ENCODE measurements around the gene MC3R.
"Not testable (repeated sequence)": the region's sequence is repeated elsewhere in the genome, so short reads cannot be mapped to it uniquely, and the experiment has no call there.

Gene MC3R

DNA sequence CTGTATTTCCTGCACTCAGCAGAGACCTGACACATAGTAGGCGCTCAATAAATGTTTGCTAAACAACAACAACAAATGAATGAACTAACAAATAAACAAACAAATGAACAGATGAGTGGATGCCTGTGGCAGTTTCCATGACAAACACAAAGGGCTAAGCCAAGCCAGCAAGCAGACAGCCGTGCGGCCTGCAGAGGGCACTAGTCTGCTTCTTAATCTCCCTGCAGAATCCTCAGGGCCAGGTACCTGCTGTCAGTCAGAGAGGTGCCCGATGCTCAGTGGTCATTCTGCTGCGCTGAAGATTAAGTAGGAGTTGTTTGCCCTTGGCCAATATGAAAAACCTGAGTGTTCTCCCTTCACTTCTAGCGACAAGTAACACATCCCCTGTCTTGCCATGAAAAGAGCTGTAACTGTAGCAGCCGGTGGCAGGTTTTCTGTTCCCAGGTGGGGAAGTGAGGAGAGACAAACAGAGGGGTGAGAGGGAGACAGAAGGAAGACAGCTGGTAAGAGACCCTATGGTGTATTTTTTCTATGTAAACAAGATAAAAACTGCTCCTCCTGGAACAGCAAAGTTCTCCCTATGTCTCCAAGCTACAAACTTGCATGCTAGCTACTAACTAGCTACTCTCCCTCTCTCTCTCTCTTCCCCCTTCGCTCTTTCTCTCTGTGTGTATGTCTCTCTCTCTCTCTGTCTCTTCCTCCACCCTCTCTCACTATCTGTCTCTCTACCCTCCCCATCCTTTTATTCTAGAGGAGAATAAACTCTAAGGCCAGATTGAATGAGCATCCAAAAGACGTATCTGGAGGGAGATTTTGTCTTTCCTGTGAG, at the start of gene MC3R:
MC3R (plus strand) TSS at position 779 of the 829 bp plus-strand sequence. CDS start 112 bp downstream, outside the sequence.
- DNase-seq (ENCODE audit: low read depth): peak; percentile 1

DNA sequence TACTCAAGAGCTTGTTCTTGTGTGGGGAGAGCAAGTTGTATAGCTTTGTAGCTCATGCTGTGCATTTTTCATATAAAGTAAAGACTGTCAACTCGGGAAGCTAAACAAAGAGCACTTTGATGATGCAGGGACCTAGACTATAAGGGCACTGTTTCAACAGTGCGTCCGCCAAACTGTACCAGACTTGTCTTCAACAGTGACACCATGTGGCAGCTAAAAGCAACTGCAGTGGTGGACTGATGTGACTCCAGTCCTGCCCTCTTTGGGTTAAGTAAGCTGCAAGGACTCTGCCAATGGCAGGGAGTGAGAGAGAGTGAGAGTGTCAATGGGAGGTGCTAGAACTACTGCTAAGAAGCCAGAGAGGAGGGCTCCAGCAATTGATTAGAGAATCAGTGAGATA, 48.1 kb upstream of the MC3R start:
- no peak for DNase-seq (ENCODE audit: low read depth)

DNA sequence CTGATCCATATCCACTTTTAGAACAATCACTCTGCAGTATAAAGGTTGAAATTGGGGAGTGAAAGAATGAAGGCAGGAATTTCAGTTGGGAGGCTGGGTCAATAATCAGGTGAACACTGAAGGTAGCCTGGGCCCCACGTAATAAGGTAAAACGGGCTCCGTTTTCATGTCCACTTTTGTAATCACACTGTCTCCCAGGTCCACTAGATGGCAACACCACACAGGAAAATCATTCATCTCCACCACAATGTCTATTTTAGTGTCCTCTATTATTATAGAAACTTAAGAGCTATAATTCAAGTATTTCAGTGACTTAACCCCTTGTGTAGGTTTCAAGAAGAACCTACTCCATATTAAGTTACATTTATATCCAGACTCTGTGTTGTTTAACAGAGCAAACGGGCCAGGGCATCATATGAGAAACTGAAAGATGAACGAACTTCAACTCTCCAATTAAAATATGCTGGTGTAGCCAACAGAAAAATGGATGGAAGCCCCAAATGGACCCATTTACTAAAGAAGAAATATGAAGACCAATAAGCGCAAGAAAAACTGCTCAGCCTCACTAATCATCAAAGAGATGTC, 45.9 kb upstream of the MC3R start:
- DNase-seq (ENCODE audit: low read depth): no peak

DNA sequence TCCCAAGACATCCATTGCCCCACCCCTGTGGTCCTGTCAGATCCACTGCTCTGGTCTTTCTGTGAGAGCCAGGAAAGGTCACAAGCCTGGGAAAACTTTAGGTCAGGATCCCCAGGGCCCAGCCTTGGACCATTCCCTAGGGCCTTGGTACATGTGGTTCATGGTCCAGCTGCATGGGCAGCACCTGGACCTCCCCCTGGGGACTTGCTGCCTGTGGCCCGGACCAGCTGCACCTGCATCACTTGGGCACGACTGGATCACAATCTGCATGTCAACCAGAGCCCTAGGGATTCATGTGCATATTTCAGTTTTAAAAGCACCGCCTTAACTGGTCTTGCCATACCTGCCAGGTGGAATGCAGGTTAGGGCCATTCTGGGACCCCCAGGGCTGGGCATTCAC, 44.3 kb upstream of the MC3R start:
- no peak for DNase-seq (ENCODE audit: low read depth)

DNA sequence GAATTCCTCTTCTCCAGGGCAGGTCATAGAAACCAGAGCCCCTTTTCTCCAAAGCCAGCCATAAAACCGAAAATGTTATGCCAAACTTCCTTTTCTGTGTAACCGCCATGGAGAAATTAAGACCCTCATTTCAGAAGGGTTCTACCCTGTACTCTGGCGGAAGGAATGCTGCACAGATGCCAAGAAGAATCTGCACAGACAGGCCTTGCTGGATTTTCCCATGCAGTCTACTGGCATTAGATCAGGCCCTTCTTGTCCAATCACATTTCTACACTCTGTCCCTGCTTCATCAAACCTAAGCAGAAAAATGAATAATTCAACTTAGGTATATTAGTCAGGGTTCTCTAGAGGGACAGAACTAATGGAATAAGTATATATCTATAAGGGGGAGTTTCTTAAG, 43.2 kb upstream of the MC3R start:
- no peak for DNase-seq (ENCODE audit: low read depth)

DNA sequence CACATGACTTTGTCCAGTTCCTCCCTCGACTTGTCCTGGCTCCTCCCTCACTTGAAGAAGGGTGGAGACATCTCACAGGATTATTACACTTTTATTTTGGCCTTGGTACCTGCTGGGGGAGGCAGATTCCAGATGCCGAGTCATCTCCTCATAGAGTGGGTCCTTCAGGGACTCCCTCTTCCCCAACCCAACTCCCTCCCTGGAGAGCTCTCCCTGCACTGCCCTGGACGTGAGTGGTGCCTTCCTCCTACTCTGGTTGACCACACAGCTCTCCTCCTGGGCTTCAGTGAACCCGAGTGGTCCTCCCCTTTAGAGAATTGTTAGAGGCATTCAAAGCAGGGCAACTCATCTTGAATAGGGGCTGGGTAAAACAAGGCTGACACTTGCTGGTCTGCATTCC, 40.9 kb upstream of the MC3R start:
- no peak for DNase-seq (ENCODE audit: low read depth)

DNA sequence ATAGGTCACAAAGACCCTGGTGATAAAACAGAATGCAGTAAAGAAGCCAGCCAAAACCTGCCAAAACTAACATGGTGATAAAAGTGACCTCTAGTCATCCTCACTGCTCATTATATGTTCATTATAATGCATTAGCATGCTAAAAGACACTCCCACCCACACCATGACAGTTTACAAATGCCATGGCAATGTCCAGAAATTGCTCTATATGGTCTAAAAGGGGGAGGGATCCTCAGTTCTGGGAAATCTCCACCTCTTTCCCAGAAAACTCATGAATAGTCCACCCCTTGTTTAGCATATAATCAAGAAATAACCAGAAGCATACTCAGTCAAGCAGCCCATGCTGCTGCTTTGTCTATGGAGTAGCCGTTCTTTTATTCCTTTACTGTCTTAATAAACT, 40.4 kb upstream of the MC3R start:
- DNase-seq (ENCODE audit: low read depth): no peak

DNA sequence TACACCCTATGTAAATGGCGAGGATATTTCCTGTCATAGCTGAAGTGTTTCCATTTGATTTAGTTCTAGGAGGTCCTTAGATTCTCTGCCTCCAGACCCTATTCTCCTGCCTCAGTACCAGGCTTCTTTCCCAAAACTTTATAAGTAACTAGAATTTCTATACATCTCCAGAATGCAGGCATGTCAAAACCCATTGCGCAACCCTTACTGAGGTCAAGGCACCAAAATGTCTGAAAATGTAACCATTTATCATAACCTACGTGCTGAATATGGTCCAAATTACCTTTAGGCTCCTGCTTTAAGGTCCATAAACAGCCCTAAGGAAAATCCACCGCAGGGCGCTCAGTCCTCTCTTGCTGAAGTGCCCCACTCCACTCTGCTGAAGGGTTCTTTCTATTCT, 37.5 kb upstream of the MC3R start:
- no peak for DNase-seq (ENCODE audit: low read depth)

DNA sequence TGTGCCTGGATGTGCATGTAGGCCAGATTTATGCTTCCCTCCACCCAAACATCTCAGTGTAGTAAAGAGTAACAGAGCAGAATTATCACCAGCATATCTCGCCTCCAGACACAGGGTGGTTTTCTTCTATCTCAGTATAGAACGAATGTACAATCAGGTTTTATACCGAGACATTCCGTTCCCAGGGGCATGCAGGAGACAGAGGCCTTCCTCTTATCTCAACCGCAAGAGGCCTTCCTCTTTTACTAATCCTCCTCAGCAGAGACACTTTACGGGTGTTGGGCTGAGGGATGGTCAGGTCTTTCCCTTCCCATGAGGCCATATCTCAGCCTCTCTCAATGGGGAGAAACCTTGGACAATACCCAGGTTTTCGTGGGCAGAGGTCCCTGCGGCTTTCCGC, 36.4 kb upstream of the MC3R start:
- DNase-seq (ENCODE audit: low read depth): no peak

DNA sequence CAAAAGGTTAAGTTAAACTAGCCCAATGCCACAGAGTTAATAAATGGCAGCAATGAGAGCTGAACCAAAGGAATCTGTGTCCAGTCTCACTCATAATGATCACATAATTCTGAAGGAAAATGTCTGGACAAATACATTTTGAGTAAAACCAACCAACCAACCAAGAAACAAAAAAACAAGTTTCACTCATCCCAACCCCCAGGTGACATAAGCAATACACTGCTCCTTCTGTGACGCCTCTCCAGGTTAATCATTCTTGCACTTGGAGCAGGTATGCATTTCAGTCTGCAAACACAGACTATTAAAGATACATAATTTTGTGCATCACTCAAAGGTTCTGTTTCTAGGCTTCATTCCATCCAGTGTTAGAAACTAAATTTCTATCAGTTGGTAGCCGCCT, 35.2 kb upstream of the MC3R start:
- no peak for DNase-seq (ENCODE audit: low read depth)

DNA sequence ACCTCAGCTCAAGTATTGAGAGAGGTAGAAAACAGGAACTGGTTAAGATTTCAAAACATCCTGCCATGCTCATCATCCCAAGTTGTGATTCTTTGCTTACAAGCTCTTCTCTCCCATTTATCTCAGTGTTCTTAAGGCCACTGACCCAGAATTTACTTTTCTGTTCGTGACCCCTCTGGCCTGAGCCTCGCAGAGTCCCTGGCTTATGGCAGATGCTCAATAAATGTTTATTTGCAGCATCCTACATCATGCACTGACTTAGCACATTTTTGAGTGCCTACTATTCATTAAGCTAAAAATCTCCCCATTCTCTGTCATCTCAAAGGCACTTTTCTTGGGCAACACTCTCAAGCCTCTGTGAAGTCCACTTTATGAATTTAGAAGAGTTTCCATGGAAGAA, 33.4 kb upstream of the MC3R start:
- no peak for DNase-seq (ENCODE audit: low read depth)

DNA sequence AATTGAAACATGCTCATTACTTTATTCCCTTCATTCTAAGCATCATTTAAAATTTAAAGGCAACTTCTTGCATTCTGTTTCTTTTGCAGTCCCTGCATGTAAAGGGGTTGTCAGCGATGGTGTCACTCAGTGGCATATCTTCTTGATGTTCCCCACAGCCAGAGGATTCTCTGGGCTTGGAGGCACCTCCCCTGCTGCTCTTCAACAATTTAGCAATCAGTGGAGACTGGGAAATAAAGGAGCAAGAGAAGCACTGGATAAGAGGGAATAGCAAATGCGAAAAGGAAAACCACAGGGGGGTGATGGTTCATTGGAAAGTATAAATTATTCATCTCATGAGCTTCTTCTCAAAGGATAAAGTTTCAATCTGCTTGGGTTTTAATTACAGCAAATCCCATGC, 30.7 kb upstream of the MC3R start:
- DNase-seq (ENCODE audit: low read depth): no peak

DNA sequence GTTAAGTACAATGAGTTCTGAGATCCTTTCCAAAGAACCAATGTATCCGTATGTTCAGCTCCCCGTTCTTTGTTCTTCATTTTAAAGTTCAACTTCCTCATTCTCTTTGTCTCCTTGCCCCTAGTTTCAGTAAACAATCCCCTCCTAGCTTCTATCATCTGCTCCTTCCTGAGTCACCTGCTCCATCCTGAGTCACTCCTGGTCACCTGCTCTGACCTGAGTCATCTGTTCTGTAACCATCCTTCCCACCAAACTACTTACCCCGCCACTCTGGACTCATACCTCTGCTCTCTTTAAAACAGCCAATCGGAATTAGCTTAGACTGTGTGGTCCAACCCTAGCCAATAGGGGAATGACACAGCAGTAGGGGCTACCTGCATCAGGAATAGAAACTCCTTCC, 27.3 kb upstream of the MC3R start:
- DNase-seq (ENCODE audit: low read depth): not testable (repeated sequence)

DNA sequence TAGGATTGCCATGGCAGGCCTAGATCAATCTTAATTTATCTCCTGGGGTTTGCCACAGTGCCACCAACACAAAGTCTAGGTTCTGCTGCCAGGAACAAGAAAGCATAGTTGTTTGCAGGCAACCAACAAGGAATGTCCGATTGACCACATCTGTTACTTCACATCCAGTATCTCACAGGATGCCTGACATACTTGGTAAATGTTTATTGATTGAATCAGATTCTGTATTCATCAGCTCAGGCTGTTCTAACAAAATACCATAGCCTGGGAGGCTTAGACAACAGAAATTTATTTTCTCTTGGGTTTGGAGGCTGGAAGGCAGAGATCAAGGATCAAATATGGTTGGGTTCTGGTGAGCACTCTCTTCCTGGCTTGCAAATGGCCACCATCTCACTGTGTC, 26.3 kb upstream of the MC3R start:
- DNase-seq (ENCODE audit: low read depth): no peak

DNA sequence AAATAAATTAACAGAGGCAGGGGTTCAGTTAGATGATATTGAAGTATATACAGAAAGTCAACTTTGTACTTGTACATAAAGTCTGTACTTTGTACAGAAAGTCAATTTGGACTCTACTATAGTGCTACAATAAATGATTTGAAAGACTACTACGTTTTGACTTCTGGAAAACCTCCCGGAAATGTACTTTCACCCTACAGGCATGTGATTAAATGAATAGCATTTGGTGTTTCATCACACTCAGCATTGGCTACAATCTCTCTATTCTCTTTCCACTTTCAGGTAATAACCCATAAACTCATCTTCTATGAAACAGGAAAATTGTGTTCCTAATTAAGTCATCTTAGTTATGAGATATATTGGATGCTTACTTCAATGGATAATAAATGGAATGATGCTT, 25.6 kb upstream of the MC3R start:
- no peak for DNase-seq (ENCODE audit: low read depth)

DNA sequence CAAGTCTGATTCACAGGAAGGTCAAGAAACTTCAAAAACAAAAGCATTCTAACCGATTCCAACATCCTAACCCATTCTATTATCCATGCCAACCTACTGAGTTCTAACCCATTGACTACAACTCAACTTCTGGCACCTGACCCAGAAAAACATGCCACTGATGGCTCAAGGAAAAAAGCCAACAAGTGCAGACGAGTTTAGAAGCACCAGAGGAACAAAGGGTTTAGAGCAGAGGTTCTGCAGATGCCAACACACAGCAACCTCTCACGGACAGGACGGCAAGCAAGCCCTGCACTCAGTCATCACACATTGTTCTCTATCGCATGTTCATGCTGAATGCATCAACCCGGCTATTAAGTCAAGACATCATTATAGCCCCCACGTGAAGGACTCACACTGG, 25.2 kb upstream of the MC3R start:
- DNase-seq (ENCODE audit: low read depth): no peak

DNA sequence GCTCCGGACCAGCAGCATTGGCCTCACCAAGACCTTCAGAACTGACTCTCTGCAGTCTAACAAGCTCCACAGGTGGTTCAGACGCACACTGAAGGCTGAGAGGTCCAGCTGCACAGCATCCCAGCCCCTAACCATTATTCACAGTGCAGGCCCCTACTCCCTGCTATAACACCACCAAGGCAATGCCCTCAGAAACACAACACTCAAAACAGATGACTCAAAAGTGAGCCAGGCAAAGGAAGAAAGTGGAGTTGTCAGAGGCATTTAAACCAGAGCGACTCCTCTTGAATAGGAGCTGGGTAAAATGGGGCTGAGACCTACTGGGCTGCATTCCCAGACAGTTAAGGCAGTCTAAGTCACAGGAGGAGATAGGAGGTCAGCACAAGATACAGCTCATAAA, 20.5 kb upstream of the MC3R start:
- DNase-seq (ENCODE audit: low read depth): no peak

DNA sequence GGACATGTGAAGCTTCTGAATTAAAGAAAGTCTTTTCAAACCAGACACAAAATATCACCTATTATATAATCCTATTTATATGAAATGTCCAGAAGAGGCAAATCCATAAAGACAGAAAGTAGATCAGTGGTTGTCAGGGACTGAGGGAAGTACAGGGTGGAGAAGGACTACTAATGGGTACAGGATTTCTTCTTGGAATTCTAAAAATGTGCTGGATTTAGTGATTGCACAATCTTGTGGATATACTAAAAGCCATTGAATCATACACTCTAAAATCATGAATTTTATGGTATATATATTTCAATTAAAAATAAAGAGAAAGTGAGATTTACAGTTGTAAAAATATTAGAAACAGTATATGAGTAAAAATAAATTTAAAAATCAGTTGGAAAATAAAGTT, 18.7 kb upstream of the MC3R start:
- DNase-seq (ENCODE audit: low read depth): no peak

DNA sequence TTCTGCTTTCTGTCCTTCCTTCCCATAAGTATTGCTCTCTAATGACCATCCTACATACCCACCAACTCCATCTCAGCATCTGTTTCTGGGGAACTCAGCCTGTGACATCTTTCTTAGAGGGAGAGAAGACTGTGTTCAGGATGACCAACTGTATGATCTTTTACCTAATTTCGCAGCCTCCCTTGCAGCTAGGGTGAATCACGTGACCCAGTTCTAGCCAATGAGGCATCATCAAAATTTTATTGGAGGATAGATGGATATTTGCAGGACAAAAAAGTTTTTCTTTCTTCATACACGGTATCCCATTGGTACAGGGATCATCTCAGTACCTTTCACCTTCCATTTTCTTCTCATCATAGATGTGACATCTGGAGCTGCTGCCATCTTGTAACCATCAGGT, 14.4 kb upstream of the MC3R start:
- no peak for DNase-seq (ENCODE audit: low read depth)

DNA sequence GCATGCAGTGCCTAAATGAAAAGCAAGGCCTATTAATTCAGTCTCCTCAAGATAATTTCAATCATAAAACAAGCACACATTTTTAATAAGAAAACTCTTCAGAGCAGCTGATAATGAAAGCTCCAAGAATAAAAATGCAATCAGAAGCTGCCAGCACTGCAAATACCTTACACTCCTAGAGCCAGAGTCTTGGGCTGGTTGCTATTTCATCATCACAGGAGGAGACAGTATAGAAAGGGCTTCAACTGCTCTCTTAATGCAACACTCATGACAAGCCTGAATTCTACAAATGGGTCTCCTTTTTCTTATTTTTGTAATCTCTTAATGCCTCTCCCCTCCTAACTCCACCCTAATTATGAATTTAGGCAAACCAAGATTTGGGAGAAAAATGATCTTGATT, 11.2 kb upstream of the MC3R start:
- no peak for DNase-seq (ENCODE audit: low read depth)

DNA sequence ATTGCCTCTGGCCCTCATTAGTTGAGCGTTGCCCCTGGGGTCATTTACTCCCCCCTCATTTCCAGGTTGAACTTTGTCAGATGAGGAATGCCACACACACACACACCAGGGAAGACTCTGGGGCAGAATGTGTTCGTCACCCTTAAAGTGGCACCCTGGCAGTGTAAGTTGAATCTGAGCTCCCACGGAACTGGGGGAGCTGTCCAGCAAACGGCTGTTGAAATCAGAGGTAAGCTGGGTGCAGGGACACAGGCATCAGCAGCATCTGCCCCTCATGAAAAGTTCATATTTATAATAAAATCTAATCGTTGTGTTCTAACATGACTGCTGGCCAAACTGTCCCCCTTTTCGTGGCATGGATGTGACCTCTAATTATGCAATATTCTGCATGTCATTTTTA, 4.3 kb upstream of the MC3R start:
- DNase-seq (ENCODE audit: low read depth): no peak

DNA sequence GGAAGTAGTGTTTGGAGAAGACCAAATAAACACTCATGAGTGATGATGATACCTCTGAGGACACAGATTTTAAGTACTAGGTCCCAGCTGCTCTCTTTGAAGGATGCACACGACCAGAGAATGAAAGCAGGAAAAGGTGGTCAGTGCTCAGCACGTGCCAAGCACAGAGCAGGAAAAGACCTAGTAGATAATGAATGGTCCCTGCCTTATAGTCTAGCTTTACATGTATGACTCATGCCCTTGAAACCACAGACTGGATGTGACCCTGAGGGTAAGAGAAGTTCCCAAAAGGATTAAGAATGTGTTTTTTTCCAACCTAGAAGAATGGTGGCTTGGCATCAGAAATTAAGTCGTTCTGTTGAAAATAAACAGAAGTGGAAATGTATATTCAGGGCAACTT, 2.8 kb upstream of the MC3R start:
- DNase-seq (ENCODE audit: low read depth): no peak

DNA sequence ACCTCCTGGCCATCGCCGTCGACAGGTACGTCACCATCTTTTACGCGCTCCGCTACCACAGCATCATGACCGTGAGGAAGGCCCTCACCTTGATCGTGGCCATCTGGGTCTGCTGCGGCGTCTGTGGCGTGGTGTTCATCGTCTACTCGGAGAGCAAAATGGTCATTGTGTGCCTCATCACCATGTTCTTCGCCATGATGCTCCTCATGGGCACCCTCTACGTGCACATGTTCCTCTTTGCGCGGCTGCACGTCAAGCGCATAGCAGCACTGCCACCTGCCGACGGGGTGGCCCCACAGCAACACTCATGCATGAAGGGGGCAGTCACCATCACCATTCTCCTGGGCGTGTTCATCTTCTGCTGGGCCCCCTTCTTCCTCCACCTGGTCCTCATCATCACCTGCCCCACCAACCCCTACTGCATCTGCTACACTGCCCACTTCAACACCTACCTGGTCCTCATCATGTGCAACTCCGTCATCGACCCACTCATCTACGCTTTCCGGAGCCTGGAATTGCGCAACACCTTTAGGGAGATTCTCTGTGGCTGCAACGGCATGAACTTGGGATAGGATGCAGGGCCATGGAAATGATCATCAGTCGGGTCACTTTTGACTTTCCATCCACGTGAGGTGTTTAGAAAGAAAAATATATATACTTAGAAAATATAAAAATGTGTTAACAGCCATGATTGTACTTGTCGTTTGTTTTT, 868 bp downstream of the MC3R start:
- no peak for DNase-seq (ENCODE audit: low read depth)
